ENCODE results near the gene LYG1. TPM values are rescaled to one million over a fixed set of nuclear protein-coding genes. Genes with fewer than 3 reads are reported as not detected.

Gene LYG1
- total and polyA plus RNA-seq, 9 of the 15 experiments (the other 6 are each of a cell fraction or from before 2014, with no cell fraction given): 0.64 to 2.6 (median 1.2) TPM

DNA sequence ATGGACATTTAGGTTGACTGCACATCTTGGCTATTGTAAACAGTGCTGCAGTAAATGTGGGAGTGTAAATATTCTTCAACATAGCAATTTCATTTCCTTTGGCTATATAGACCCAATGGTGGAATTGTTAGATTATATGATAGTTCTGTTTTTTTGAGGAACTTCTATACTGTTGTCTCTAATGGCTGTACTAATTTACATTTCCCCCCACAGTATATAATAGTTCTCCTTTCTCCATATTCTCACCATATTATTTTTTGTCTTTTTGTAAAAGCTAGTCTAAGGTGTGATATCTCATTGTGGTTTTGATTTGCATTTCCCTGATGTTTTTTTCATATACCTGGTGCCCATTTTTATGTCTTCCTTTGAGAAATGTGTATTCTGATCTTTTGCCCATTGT, 49.2 kb upstream of the LYG1 start (continued):
- TF ChIP-seq ZNF584 (CRISPR knock-in tag; IDR thresholded peaks at IDR 0.05; ENCODE audit: low read depth) (no peak), HLTF (IDR thresholded peaks at IDR 0.05) (no peak), MAFK (IDR thresholded peaks at IDR 0.05; ENCODE audit: low read length) (no peak), ZNF764 (CRISPR knock-in tag; IDR thresholded peaks at IDR 0.05; ENCODE audit: low read depth) (no peak)
- TF ChIP-seq, protein P1, sequence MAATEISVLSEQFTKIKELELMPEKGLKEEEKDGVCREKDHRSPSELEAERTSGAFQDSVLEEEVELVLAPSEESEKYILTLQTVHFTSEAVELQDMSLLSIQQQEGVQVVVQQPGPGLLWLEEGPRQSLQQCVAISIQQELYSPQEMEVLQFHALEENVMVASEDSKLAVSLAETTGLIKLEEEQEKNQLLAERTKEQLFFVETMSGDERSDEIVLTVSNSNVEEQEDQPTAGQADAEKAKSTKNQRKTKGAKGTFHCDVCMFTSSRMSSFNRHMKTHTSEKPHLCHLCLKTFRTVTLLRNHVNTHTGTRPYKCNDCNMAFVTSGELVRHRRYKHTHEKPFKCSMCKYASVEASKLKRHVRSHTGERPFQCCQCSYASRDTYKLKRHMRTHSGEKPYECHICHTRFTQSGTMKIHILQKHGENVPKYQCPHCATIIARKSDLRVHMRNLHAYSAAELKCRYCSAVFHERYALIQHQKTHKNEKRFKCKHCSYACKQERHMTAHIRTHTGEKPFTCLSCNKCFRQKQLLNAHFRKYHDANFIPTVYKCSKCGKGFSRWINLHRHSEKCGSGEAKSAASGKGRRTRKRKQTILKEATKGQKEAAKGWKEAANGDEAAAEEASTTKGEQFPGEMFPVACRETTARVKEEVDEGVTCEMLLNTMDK (IDR thresholded peaks at IDR 0.05; ENCODE audit: borderline replicate concordance, insufficient read depth, low read depth, low read length, poor library complexity, severe bottlenecking): no peak

DNA sequence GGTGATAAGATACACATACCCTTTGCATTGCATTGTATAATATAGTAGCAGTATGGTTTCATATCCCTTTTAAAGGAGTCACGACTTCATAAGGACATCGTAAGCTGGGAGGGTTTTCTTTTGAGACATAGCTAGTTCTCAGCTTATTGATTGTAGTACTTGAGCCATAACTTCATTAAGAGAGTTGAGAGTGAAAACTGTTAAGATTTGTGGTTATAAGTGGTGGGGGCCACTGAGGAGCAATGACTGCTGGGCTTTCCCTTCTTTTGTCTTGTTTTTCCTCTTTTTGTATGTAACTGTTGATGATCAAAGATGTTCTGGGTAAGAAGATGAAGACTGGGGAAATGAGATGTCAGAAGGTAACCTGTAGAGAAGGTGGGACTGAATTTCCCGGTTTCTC, 47.2 kb upstream of the LYG1 start:
- H2AFZ ChIP-seq (ENCODE audit: low read depth, low read length): no peak overlapping the region

More for the DNA sequence above, 47.2 kb upstream of the LYG1 start:
- Histone ChIP-seq H3K79me2 (ENCODE audit: control insufficient read depth, insufficient read depth, low read length) (peaks cover 98% of the 10 kb centered on the region), H3K9ac (ENCODE audit: insufficient read depth in 1 of 2, low read depth in 2 of 2, low read length in 2 of 2) (no peak overlapping the region), H3K27ac (ENCODE audit: extremely low read depth, low read depth, low read length) (no peak overlapping the region), H3K4me2 (ENCODE audit: insufficient read depth, low read length) (no peak overlapping the region), H3K4me1 (replicated peaks in 1 of 2; ENCODE audit: control insufficient read depth in 2 of 2, insufficient read depth in 2 of 2, low read length in 2 of 2) (peaks cover 2 to 3% of the 10 kb centered on the region in 2 experiments; a peak in 1 of 5 replicates), H3K36me3 (ENCODE audit: control insufficient read depth, insufficient read depth, low read length) (peaks cover 9% of the 10 kb centered on the region; the same call in 2 of the 3 replicates), H3K9me3 (replicated peaks; ENCODE audit: control insufficient read depth, insufficient read depth, low read depth, low read length) (no peaks in the 10 kb centered on the region), H4K20me1 (replicated peaks; ENCODE audit: control insufficient read depth, insufficient read depth, low read length) (peaks cover 16% of the 10 kb centered on the region), H3K9me1 (ENCODE audit: control insufficient read depth, insufficient read depth, low read length) (no peaks in the 10 kb centered on the region), H3K27me3 (ENCODE audit: control insufficient read depth in 2 of 2, insufficient read depth in 2 of 2, low read length in 2 of 2) (no peaks in the 10 kb centered on the region), H3K4me3 (no peak overlapping the region)
- CTCF ChIA-PET (ENCODE audit: low intra/inter-chr PET ratio): no interaction called here
- TF ChIP-seq TBP (optimal IDR thresholded peaks at IDR 0.05; ENCODE audit: low read depth, low read length) (no peak), CHD1 (IDR thresholded peaks at IDR 0.05; ENCODE audit: low read length) (no peak)
- TF ChIP-seq, protein P2, sequence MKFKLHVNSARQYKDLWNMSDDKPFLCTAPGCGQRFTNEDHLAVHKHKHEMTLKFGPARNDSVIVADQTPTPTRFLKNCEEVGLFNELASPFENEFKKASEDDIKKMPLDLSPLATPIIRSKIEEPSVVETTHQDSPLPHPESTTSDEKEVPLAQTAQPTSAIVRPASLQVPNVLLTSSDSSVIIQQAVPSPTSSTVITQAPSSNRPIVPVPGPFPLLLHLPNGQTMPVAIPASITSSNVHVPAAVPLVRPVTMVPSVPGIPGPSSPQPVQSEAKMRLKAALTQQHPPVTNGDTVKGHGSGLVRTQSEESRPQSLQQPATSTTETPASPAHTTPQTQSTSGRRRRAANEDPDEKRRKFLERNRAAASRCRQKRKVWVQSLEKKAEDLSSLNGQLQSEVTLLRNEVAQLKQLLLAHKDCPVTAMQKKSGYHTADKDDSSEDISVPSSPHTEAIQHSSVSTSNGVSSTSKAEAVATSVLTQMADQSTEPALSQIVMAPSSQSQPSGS (CRISPR knock-in tag; IDR thresholded peaks at IDR 0.05): no peak
- WGBS (ENCODE audit: insufficient coverage, low coverage, missing lambda C conversion rate): 54% methylated on average over 3 of the region's 3 CpGs
- in situ Hi-C loops (cut with MboI) (no loop called here), intact Hi-C loops (cut with micrococcal nuclease) (no loop called here)
- POLR2A ChIA-PET: interaction anchor here (0.6 to 2.1 kb wide), 4 partner anchors 8 to 1061 kb away, joined by 3 to 10 read pairs (median 4); partner anchors contain the start of gene EIF5B
- DNase-seq (ENCODE audit: extremely low read depth in 1 of 4, low spot score in 3 of 4) (no peak), ATAC-seq (no peak; the same call in 2 of the 3 replicates), FAIRE-seq (no peak)
- BruUV-seq (replicated peaks): no TSS peak
